ENCODE data around the gene NOC2L.

- TF ChIP-seq CTCF (IDR thresholded peaks at IDR 0.05) (no peak), POLR2A (IDR thresholded peaks at IDR 0.05) (no peak)
Observed at GRCh38 chr1:943545-944340, 15.3 kb downstream of the NOC2L start.

All from thyroid gland (tissue), 4 donors.